ENCODE results near the gene ZBTB37.
"Not testable (repeated sequence)": the region's sequence is repeated elsewhere in the genome, so short reads cannot be mapped to it uniquely, and the experiment has no call there.

The ZBTB37 gene

GRCh38 chr1:173859547-173859946 lies 8.6 kb upstream of the ZBTB37 start:
- H3K27me3 ChIP-seq (ENCODE audit: low read depth); in situ Hi-C loops (cut with MboI; ENCODE audit: low sequenced_read_pairs); H3K9me3 ChIP-seq; DNase-seq (ENCODE audit: low spot score in 2 of 2); H3K4me3 ChIP-seq: not testable (repeated sequence)
- H3K4me1 ChIP-seq, result peaks cover 10% of the 10 kb centered on the region
- peaks cover 68% of the 10 kb centered on the region for H3K36me3 ChIP-seq (replicated peaks)

GRCh38 chr1:173860065-173860464 lies 8.1 kb upstream of the ZBTB37 start:
- Histone ChIP-seq H3K4me1 (peaks cover 12% of the 10 kb centered on the region), H3K36me3 (replicated peaks) (peaks cover 68% of the 10 kb centered on the region), H3K9me3 (no peaks in the 10 kb centered on the region), H3K4me3 (no peak overlapping the region), H3K27me3 (ENCODE audit: low read depth) (no peaks in the 10 kb centered on the region)
- in situ Hi-C loops (cut with MboI; ENCODE audit: low sequenced_read_pairs), result no loop called here
- no peak for DNase-seq (ENCODE audit: low spot score in 2 of 2)

- DNase-seq (ENCODE audit: low spot score in 2 of 2), result peak in 1 of 2 experiments; percentile 36
- in situ Hi-C loops (cut with MboI; ENCODE audit: low sequenced_read_pairs), result no loop called here
- Histone ChIP-seq H3K36me3 (replicated peaks) (peaks cover 68% of the 10 kb centered on the region), H3K4me1 (peaks cover 18% of the 10 kb centered on the region), H3K4me3 (no peak overlapping the region), H3K27me3 (ENCODE audit: low read depth) (no peaks in the 10 kb centered on the region), H3K9me3 (no peaks in the 10 kb centered on the region)
These were observed 6.4 kb upstream of the ZBTB37 start for GRCh38 chr1:173861731-173862145.

GRCh38 chr1:173862146-173862768 lies 5.9 kb upstream of the ZBTB37 start:
- DNase-seq (ENCODE audit: low spot score in 2 of 2), result peak in 1 of 2 experiments; percentile 60
- Histone ChIP-seq H3K36me3 (replicated peaks) (peaks cover 68% of the 10 kb centered on the region), H3K4me1 (peaks cover 18% of the 10 kb centered on the region)
- H3K4me3 ChIP-seq; H3K27me3 ChIP-seq (ENCODE audit: low read depth); in situ Hi-C loops (cut with MboI; ENCODE audit: low sequenced_read_pairs); H3K9me3 ChIP-seq: not testable (repeated sequence)

GRCh38 chr1:173862769-173863223 lies 5.4 kb upstream of the ZBTB37 start:
- peaks cover 68% of the 10 kb centered on the region for H3K36me3 ChIP-seq (replicated peaks)

GRCh38 chr1:173863224-173864161 lies 4.7 kb upstream of the ZBTB37 start:
- Histone ChIP-seq H3K4me1 (peaks cover 18% of the 10 kb centered on the region), H3K9me3 (no peaks in the 10 kb centered on the region), H3K4me3 (no peak overlapping the region), H3K36me3 (replicated peaks) (peaks cover 63% of the 10 kb centered on the region), H3K27me3 (ENCODE audit: low read depth) (no peaks in the 10 kb centered on the region)
- no peak for DNase-seq (ENCODE audit: low spot score in 2 of 2)
- in situ Hi-C loops (cut with MboI; ENCODE audit: low sequenced_read_pairs), result no loop called here

More at GRCh38 chr1:173862769-173863223, 5.4 kb upstream of the ZBTB37 start:
- H3K4me1 ChIP-seq, result peaks cover 18% of the 10 kb centered on the region
- no peak overlapping the region for H3K4me3 ChIP-seq
- in situ Hi-C loops (cut with MboI; ENCODE audit: low sequenced_read_pairs), result no loop called here
- no peaks in the 10 kb centered on the region for H3K27me3 ChIP-seq (ENCODE audit: low read depth)
- DNase-seq (ENCODE audit: low spot score in 2 of 2), result peak in 1 of 2 experiments; percentile 47
- H3K9me3 ChIP-seq, result no peaks in the 10 kb centered on the region

- in situ Hi-C loops (cut with MboI; ENCODE audit: low sequenced_read_pairs), result no loop called here
- Histone ChIP-seq H3K4me1 (peaks cover 21% of the 10 kb centered on the region), H3K4me3 (peak overlapping the region; percentile 97), H3K36me3 (replicated peaks) (peaks cover 60% of the 10 kb centered on the region), H3K9me3 (no peaks in the 10 kb centered on the region), H3K27me3 (ENCODE audit: low read depth) (no peaks in the 10 kb centered on the region)
- DNase-seq (ENCODE audit: low spot score in 2 of 2), result no peak
These were observed 3.9 kb upstream of the ZBTB37 start for GRCh38 chr1:173864179-173864867.

- Histone ChIP-seq H3K36me3 (replicated peaks) (peaks cover 53% of the 10 kb centered on the region), H3K9me3 (no peaks in the 10 kb centered on the region), H3K27me3 (ENCODE audit: low read depth) (no peaks in the 10 kb centered on the region), H3K4me3 (peak overlapping the region; percentile 97), H3K4me1 (peaks cover 22% of the 10 kb centered on the region)
- in situ Hi-C loops (cut with MboI; ENCODE audit: low sequenced_read_pairs), result no loop called here
- no peak for DNase-seq (ENCODE audit: low spot score in 2 of 2)
These were observed 2.6 kb upstream of the ZBTB37 start for GRCh38 chr1:173865468-173866164.

GRCh38 chr1:173866413-173867115 lies 1.6 kb upstream of the ZBTB37 start:
- Histone ChIP-seq H3K36me3 (replicated peaks) (peaks cover 53% of the 10 kb centered on the region), H3K4me3 (peak overlapping the region; percentile 97), H3K27me3 (ENCODE audit: low read depth) (no peaks in the 10 kb centered on the region), H3K9me3 (no peaks in the 10 kb centered on the region), H3K4me1 (peaks cover 22% of the 10 kb centered on the region)
- DNase-seq (ENCODE audit: low spot score in 2 of 2), result no peak
- in situ Hi-C loops (cut with MboI; ENCODE audit: low sequenced_read_pairs), result no loop called here

- Histone ChIP-seq H3K27me3 (ENCODE audit: low read depth) (no peaks in the 10 kb centered on the region), H3K4me3 (peak overlapping the region; percentile 97), H3K4me1 (peaks cover 22% of the 10 kb centered on the region), H3K9me3 (no peaks in the 10 kb centered on the region), H3K36me3 (replicated peaks) (peaks cover 53% of the 10 kb centered on the region)
- DNase-seq (ENCODE audit: low spot score in 2 of 2), result peak in 1 of 2 experiments; percentile 52
- in situ Hi-C loops (cut with MboI; ENCODE audit: low sequenced_read_pairs), result no loop called here
These were observed 933 bp upstream of the ZBTB37 start for GRCh38 chr1:173867141-173867752.

- Histone ChIP-seq H3K4me1 (peaks cover 22% of the 10 kb centered on the region), H3K27me3 (ENCODE audit: low read depth) (no peaks in the 10 kb centered on the region), H3K36me3 (replicated peaks) (peaks cover 50% of the 10 kb centered on the region), H3K4me3 (peak within 1 kb of the TSS; percentile 97), H3K9me3 (no peaks in the 10 kb centered on the region)
- DNase-seq (ENCODE audit: low spot score in 2 of 2), result peak; percentile 99 to 100
- in situ Hi-C loops (cut with MboI; ENCODE audit: low sequenced_read_pairs), result no loop called here
These were observed 371 bp upstream of the ZBTB37 start, which contains the start of gene GAS5 for GRCh38 chr1:173867753-173868265. GAS5 (minus strand) TSS chr1:173867989.

- Histone ChIP-seq H3K9me3 (no peaks in the 10 kb centered on the region), H3K36me3 (replicated peaks) (peaks cover 38% of the 10 kb centered on the region), H3K4me1 (peaks cover 17% of the 10 kb centered on the region), H3K27me3 (ENCODE audit: low read depth) (no peaks in the 10 kb centered on the region), H3K4me3 (peak overlapping the region; percentile 97)
- in situ Hi-C loops (cut with MboI; ENCODE audit: low sequenced_read_pairs), result no loop called here
- DNase-seq (ENCODE audit: low spot score in 2 of 2), result no peak
These were observed 810 bp downstream of the ZBTB37 start for GRCh38 chr1:173869021-173869359.

Data from HAP-1 (cell line).